NT2/D1 (cell line): ENCODE measurements around the gene SLC2A10.
A peak's percentile ranks its signal among the peaks of the same experiment; 100 is the strongest.

Experiments used
- DNase-seq: peaks from one replicate; pipeline ENCODE4 v3.0.0-alpha.2; 2011; ENCODE audit warnings: low read depth, low spot score
- H3K27me3 ChIP-seq: 2 replicates; pipeline ENCODE4 v1.6.0; 2011; ENCODE audit warnings: mild to moderate bottlenecking; ENCODE audit not compliant: insufficient read length, insufficient read depth
- H3K36me3 ChIP-seq: 2 replicates; pipeline ENCODE4 v1.6.1; 2011; ENCODE audit warnings: mild to moderate bottlenecking, low read length, mixed read lengths; ENCODE audit not compliant: insufficient read depth, insufficient read length
- H3K4me1 ChIP-seq: 2 replicates; pipeline ENCODE4 v1.5.1; 2011; ENCODE audit not compliant: insufficient read depth, insufficient read length
- H3K4me3 ChIP-seq: 2 replicates; pipeline ENCODE4 v1.5.1; 2011; ENCODE audit warnings: low read depth; ENCODE audit not compliant: insufficient read length
- H3K9ac ChIP-seq: 2 replicates; pipeline ENCODE4 v1.6.0; 2011; ENCODE audit warnings: low read depth; ENCODE audit not compliant: insufficient read length
- H3K9me3 ChIP-seq: 2 replicates; pipeline ENCODE4 v1.5.1; 2011; ENCODE audit warnings: mild to moderate bottlenecking, low read length; ENCODE audit not compliant: insufficient read depth
- SUZ12 ChIP-seq: IDR thresholded peaks from 2 replicates; pipeline ENCODE4 v1.6.1; 2011; ENCODE audit not compliant: insufficient read length, insufficient read depth; ENCODE audit errors: extremely low read depth
- YY1 ChIP-seq: IDR thresholded peaks from 2 replicates; pipeline ENCODE4 v1.6.1; 2011; ENCODE audit not compliant: insufficient read length, insufficient read depth
- ZNF274 ChIP-seq: IDR thresholded peaks from 2 replicates; pipeline ENCODE4 v1.6.1; 2011; ENCODE audit warnings: mild to moderate bottlenecking, low read depth, low read length

SLC2A10 gene

DNA sequence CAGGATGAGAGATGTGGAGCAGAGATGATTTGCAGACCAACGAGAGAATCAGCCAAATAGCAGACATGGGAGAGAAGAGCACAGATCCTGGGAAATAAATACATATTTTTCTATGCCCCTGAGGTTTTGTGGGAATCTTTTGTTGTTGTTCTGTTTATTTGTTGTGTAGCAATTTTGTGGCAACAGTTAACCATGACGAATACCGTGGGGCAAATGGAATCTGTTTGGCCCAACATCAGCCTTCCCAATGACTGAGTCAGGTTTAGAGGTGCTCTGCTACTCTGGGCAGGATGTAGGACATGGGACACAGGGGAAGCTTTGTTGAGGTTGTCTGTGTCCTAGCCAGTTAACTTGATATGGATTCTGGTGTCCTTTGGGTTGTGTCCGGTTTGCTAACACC, 7.9 kb upstream of the SLC2A10 start:
- no peak overlapping the region for H3K4me3 ChIP-seq
- no peaks in the 10 kb centered on the region for H3K27me3 ChIP-seq
- H3K36me3 ChIP-seq: no peaks in the 10 kb centered on the region
- peaks cover 22% of the 10 kb centered on the region for H3K9me3 ChIP-seq
- H3K4me1 ChIP-seq: peaks cover 8% of the 10 kb centered on the region
- TF ChIP-seq YY1: no peak
- no peak for TF ChIP-seq ZNF274
- TF ChIP-seq SUZ12: no peak
- DNase-seq: no peak
- H3K9ac ChIP-seq: peak overlapping the region; percentile 46

- Histone ChIP-seq H3K36me3 (no peaks in the 10 kb centered on the region), H3K27me3 (no peaks in the 10 kb centered on the region), H3K9me3 (peaks cover 26% of the 10 kb centered on the region), H3K4me1 (peaks cover 8% of the 10 kb centered on the region), H3K4me3 (no peak overlapping the region), H3K9ac (no peak overlapping the region)
- DNase-seq: no peak
- no peak for TF ChIP-seq ZNF274
- no peak for TF ChIP-seq SUZ12
- no peak for TF ChIP-seq YY1
Measured at GRCh38 chr20:46701986-46702385, 7.5 kb upstream of the SLC2A10 start.

GRCh38 chr20:46702447-46703203, 6.8 kb upstream of the SLC2A10 start:
- Histone ChIP-seq H3K4me1 (peaks cover 8% of the 10 kb centered on the region), H3K9ac (no peak overlapping the region), H3K27me3 (no peaks in the 10 kb centered on the region), H3K9me3 (peaks cover 32% of the 10 kb centered on the region), H3K4me3 (no peak overlapping the region), H3K36me3 (no peaks in the 10 kb centered on the region)
- TF ChIP-seq ZNF274: no peak
- no peak for TF ChIP-seq YY1
- no peak for TF ChIP-seq SUZ12
- no peak for DNase-seq

- Histone ChIP-seq H3K27me3 (no peaks in the 10 kb centered on the region), H3K36me3 (no peaks in the 10 kb centered on the region), H3K4me1 (peaks cover 13% of the 10 kb centered on the region), H3K9ac (no peak overlapping the region), H3K4me3 (no peak overlapping the region), H3K9me3 (peaks cover 27% of the 10 kb centered on the region)
- TF ChIP-seq YY1: no peak
- TF ChIP-seq ZNF274: no peak
- TF ChIP-seq SUZ12: no peak
- DNase-seq: no peak
Measured at GRCh38 chr20:46703435-46703834, 6.0 kb upstream of the SLC2A10 start.

DNA sequence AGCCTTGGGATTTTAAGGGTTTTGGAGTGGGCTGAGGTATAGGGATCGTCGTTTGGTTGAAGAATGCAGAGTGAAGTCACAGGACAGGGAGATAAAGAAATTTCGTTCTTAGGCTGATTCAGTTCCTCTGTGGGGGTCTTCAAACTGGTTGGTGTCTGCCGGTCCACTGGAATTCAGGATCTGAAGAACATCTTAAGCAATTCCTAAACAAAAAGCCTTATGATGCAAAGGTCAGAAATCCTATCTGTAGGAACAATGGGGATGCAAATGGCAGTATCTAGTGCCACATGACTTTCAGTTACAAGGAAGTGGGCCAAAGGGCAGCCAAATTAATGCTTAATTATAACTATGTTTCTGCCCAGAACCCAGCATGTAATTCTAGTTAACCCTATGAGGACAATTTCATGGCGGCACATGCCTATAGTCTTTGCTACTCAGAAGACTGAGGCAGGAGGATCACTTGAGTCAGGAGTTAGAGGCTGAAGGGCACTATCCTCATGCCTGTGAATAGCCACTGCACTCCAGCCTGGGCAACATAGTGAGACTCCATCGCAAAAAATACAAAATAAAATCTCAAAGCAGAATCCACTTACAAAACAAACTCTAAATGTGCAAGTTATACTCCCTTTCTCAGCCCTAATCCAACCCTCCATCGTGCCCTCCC, 4.6 kb upstream of the SLC2A10 start:
- Histone ChIP-seq H3K4me3 (no peak overlapping the region), H3K9me3 (peaks cover 27% of the 10 kb centered on the region), H3K27me3 (no peaks in the 10 kb centered on the region), H3K4me1 (peaks cover 19% of the 10 kb centered on the region), H3K36me3 (no peaks in the 10 kb centered on the region), H3K9ac (no peak overlapping the region)
- DNase-seq: no peak
- TF ChIP-seq SUZ12 (no peak), ZNF274 (no peak), YY1 (no peak)

- Histone ChIP-seq H3K4me3 (no peak overlapping the region), H3K4me1 (peaks cover 20% of the 10 kb centered on the region), H3K9me3 (peaks cover 27% of the 10 kb centered on the region), H3K27me3 (no peaks in the 10 kb centered on the region), H3K9ac (no peak overlapping the region), H3K36me3 (no peaks in the 10 kb centered on the region)
- no peak for TF ChIP-seq ZNF274
- DNase-seq: no peak
Measured at GRCh38 chr20:46705378-46705729, 4.1 kb upstream of the SLC2A10 start.

DNA sequence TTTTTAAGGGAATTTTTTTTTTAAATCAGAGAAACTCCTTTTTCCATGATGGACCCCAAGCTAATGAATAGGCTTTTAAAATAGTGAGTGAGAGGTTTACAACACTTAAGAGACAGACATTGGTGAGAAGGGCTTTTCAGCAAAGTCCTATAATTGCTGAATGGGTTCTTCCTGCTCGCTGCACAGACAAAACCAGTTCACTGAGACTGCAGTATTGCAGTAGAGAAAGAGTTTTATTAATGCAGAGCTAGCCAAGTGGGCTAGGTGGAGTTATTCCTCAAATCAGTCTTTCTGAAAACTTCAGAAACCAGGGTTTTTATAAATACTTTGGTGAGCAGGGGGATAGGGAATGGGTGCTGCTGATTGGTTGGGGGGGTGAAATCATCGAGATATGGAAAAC, 3.2 kb upstream of the SLC2A10 start:
- TF ChIP-seq ZNF274 (no peak), SUZ12 (no peak), YY1 (no peak)
- DNase-seq: no peak
- H3K36me3 ChIP-seq: peaks cover 3% of the 10 kb centered on the region
- H3K4me1 ChIP-seq: peaks cover 19% of the 10 kb centered on the region
- H3K9me3 ChIP-seq: peaks cover 27% of the 10 kb centered on the region
- no peaks in the 10 kb centered on the region for H3K27me3 ChIP-seq
- no peak overlapping the region for H3K4me3 ChIP-seq
- H3K9ac ChIP-seq: no peak overlapping the region
